DND-41 (cell line): ENCODE measurements around the gene MICALL2.

Source experiments
- ATAC-seq: fragments of 200-7000 bp; cut with Tn5 transposase; 3 replicates; pipeline ENCODE4 v1.9.1; 2021; ENCODE audit warnings: low read depth; ENCODE audit not compliant: insufficient read depth
- DNase-seq: peaks from one replicate; pipeline ENCODE4 v3.0.0-alpha.2; 2020
- H2AFZ ChIP-seq: 2 replicates; pipeline ENCODE4 v1.6.0; 2012; ENCODE audit warnings: low read depth, low read length
- H3K27ac ChIP-seq: 2 replicates; pipeline ENCODE4 v1.5.1; 2012; ENCODE audit warnings: low read length, inconsistent platforms
- H3K27me3 ChIP-seq: fragments of 200-600 bp; sonication (generic); 2 replicates; pipeline ENCODE4 v1.6.0; 2012; ENCODE audit warnings: low read length, mild to moderate bottlenecking, inconsistent platforms; ENCODE audit not compliant: insufficient read depth, poor library complexity
- H3K36me3 ChIP-seq: 2 replicates; pipeline ENCODE4 v1.5.1; 2012; ENCODE audit warnings: low read length, inconsistent platforms; ENCODE audit not compliant: insufficient read depth
- H3K4me1 ChIP-seq: 2 replicates; pipeline ENCODE4 v1.5.1; 2012; ENCODE audit warnings: mild to moderate bottlenecking, low read length; ENCODE audit not compliant: insufficient read depth
- H3K4me2 ChIP-seq: 2 replicates; pipeline ENCODE4 v1.6.0; 2012; ENCODE audit warnings: mild to moderate bottlenecking, moderate library complexity, low read length, inconsistent platforms; ENCODE audit not compliant: insufficient read depth
- H3K4me3 ChIP-seq, 2 experiments: fragments of 200-600 bp in 1 of 2; shearing (Covaris generic) in 1 of 2; 2 replicates each; pipeline ENCODE4 v1.5.1; 2012 to 2016; ENCODE audit warnings: inconsistent platforms in 2 of 2, low read length in 2 of 2, mild to moderate bottlenecking in 2 of 2, low read depth in 1 of 2, moderate library complexity in 1 of 2
- H3K79me2 ChIP-seq: 2 replicates; pipeline ENCODE4 v1.6.0; 2012; ENCODE audit warnings: low read length, inconsistent platforms; ENCODE audit not compliant: insufficient read depth
- H3K9ac ChIP-seq: 2 replicates; pipeline ENCODE4 v1.6.0; 2012; ENCODE audit warnings: low read depth, mild to moderate bottlenecking, inconsistent platforms, low read length, moderate library complexity
- H3K9me3 ChIP-seq: 2 replicates; pipeline ENCODE4 v1.5.1; 2012; ENCODE audit warnings: low read length, moderate library complexity, mild to moderate bottlenecking, inconsistent platforms; ENCODE audit not compliant: insufficient read depth, severe bottlenecking
- H4K20me1 ChIP-seq: 2 replicates; pipeline ENCODE4 v1.6.0; 2012; ENCODE audit warnings: low read length; ENCODE audit not compliant: insufficient read depth
- CTCF ChIP-seq: IDR thresholded peaks from 2 replicates; pipeline ENCODE4 v1.5.1; 2012; ENCODE audit warnings: borderline replicate concordance, low read length, moderate library complexity, mild to moderate bottlenecking; ENCODE audit not compliant: poor library complexity, severe bottlenecking; ENCODE audit errors: extremely low read depth
- EZH2 ChIP-seq: IDR thresholded peaks from 3 replicates; pipeline ENCODE4 v1.6.1; 2012; ENCODE audit warnings: borderline replicate concordance, low read depth, mild to moderate bottlenecking, moderate library complexity, low read length, inconsistent platforms; ENCODE audit not compliant: severe bottlenecking

The MICALL2 gene

GRCh38 chr7:1495564-1496242, 36.4 kb upstream of the MICALL2 start:
- no peaks in the 10 kb centered on the region for H3K4me1 ChIP-seq
- ATAC-seq (no peak), DNase-seq (no peak)
- peaks cover 91% of the 10 kb centered on the region for H3K36me3 ChIP-seq
- peaks cover 11% of the 10 kb centered on the region for H4K20me1 ChIP-seq
- no peak overlapping the region for H3K9ac ChIP-seq
- H3K27ac ChIP-seq, result no peak overlapping the region
- no peak overlapping the region for H2AFZ ChIP-seq
- peaks cover 3% of the 10 kb centered on the region; the same call in 1 of the 2 replicates for H3K79me2 ChIP-seq
- no peaks in the 10 kb centered on the region for H3K27me3 ChIP-seq
- no peak overlapping the region for H3K4me3 ChIP-seq
- no peak overlapping the region for H3K4me2 ChIP-seq
- no peaks in the 10 kb centered on the region for H3K9me3 ChIP-seq
- TF ChIP-seq EZH2, result no peak
- TF ChIP-seq CTCF, result no peak

- Histone ChIP-seq H3K4me2 (no peak overlapping the region), H3K4me1 (no peaks in the 10 kb centered on the region), H3K27ac (no peak overlapping the region), H3K79me2 (no peaks in the 10 kb centered on the region), H3K27me3 (no peaks in the 10 kb centered on the region), H2AFZ (no peak overlapping the region), H3K36me3 (peaks cover 91% of the 10 kb centered on the region), H4K20me1 (peaks cover 4% of the 10 kb centered on the region), H3K9me3 (no peaks in the 10 kb centered on the region), H3K9ac (no peak overlapping the region), H3K4me3 (no peak overlapping the region)
- TF ChIP-seq EZH2 (no peak), CTCF (no peak)
- ATAC-seq (no peak; the same call in 2 of the 3 replicates), DNase-seq (no peak)
These were observed 35.7 kb upstream of the MICALL2 start for GRCh38 chr7:1494866-1495563.

DNA sequence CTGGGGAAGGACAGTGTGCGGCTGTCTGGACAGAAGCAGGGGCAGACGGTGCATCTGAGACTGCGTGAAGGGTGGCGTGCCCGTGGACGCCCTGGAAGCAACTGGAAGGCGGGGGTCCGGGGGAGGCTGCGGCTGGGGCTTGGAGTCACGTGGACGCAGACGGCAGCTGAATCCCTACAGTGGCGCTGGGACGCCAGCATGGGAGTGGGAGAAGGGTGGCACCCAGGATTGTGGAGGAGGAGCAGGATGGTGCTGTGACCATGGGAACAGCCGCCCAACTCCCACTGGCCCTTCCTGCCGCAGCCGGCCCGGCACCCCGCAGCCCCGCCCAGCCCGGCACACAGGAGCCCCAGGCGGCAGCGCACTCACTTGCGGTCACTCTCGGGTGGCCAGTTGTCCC, 35.2 kb upstream of the MICALL2 start:
- TF ChIP-seq CTCF (no peak), EZH2 (no peak)
- H3K27ac ChIP-seq, result no peak overlapping the region
- H3K4me2 ChIP-seq, result no peak overlapping the region
- H3K9ac ChIP-seq, result no peak overlapping the region
- ATAC-seq (no peak), DNase-seq (no peak)
- no peaks in the 10 kb centered on the region for H3K27me3 ChIP-seq
- H3K36me3 ChIP-seq, result peaks cover 91% of the 10 kb centered on the region
- H3K4me3 ChIP-seq, result no peak overlapping the region
- H2AFZ ChIP-seq, result no peak overlapping the region
- H4K20me1 ChIP-seq, result peaks cover under 1% of the 10 kb centered on the region
- H3K9me3 ChIP-seq, result no peaks in the 10 kb centered on the region
- no peaks in the 10 kb centered on the region for H3K79me2 ChIP-seq
- no peaks in the 10 kb centered on the region for H3K4me1 ChIP-seq
